ENCODE results near the gene OLIG1. TPM values are rescaled to one million over a fixed set of nuclear protein-coding genes. Genes with fewer than 3 reads are reported as not detected.

The OLIG1 gene
- total RNA-seq, 2 experiments from 2014 or later = not detected

GRCh38 chr21:33053951-33054350 is 16.0 kb upstream of the OLIG1 start:
- no peak for DNase-seq (ENCODE audit: low spot score)

GRCh38 chr21:33055991-33056390 is 13.9 kb upstream of the OLIG1 start:
- H3K79me2 ChIP-seq (ENCODE audit: insufficient read depth, low read depth, low read length) = no peaks in the 10 kb centered on the region
- DNase-seq (ENCODE audit: low spot score) = no peak
- TF ChIP-seq EZH2phosphoT487 (IDR thresholded peaks at IDR 0.05; ENCODE audit: borderline replicate concordance, low read depth, low read length) (no peak), CTCF (conservative IDR thresholded peaks at IDR 0.05; ENCODE audit: low read length) (no peak)
- no peaks in the 10 kb centered on the region for H3K36me3 ChIP-seq (ENCODE audit: insufficient read depth, low read length)
- CTCF ChIA-PET (ENCODE audit: unreplicated experiment) = no interaction called here
- BruUV-seq (replicated peaks) = no TSS peak
- H3K4me1 ChIP-seq (ENCODE audit: insufficient read depth, low read length, poor library complexity, severe bottlenecking) = no peaks in the 10 kb centered on the region
- no peak overlapping the region for H3K4me3 ChIP-seq (ENCODE audit: low read depth, low read length, poor library complexity, severe bottlenecking)
- H3K27ac ChIP-seq (ENCODE audit: low read depth, low read length, poor library complexity, severe bottlenecking) = no peak overlapping the region
- intact Hi-C loops (cut with micrococcal nuclease; ENCODE audit: unreplicated experiment) = no loop called here
- POLR2A ChIA-PET = no interaction called here
- H3K9me2 ChIP-seq (ENCODE audit: insufficient read depth, low read length) = no peaks in the 10 kb centered on the region
- H4K20me1 ChIP-seq (ENCODE audit: insufficient read depth, low read length) = no peaks in the 10 kb centered on the region
- H3K9me3 ChIP-seq (ENCODE audit: low read length) = no peaks in the 10 kb centered on the region
- H2AFZ ChIP-seq (ENCODE audit: low read length) = no peak overlapping the region
- no peak overlapping the region for H3K4me2 ChIP-seq (ENCODE audit: low read length)

More at GRCh38 chr21:33053951-33054350, 16.0 kb upstream of the OLIG1 start:
- Histone ChIP-seq H4K20me1 (ENCODE audit: insufficient read depth, low read length) (no peaks in the 10 kb centered on the region), H3K9me2 (ENCODE audit: insufficient read depth, low read length) (no peaks in the 10 kb centered on the region), H3K4me2 (ENCODE audit: low read length) (no peak overlapping the region), H3K36me3 (ENCODE audit: insufficient read depth, low read length) (no peaks in the 10 kb centered on the region), H3K4me3 (ENCODE audit: low read depth, low read length, poor library complexity, severe bottlenecking) (no peak overlapping the region), H2AFZ (ENCODE audit: low read length) (no peak overlapping the region), H3K4me1 (ENCODE audit: insufficient read depth, low read length, poor library complexity, severe bottlenecking) (no peaks in the 10 kb centered on the region), H3K79me2 (ENCODE audit: insufficient read depth, low read depth, low read length) (no peaks in the 10 kb centered on the region), H3K27ac (ENCODE audit: low read depth, low read length, poor library complexity, severe bottlenecking) (no peak overlapping the region), H3K9me3 (ENCODE audit: low read length) (no peaks in the 10 kb centered on the region)
- ChIA-PET CTCF (ENCODE audit: unreplicated experiment) (no interaction called here), POLR2A (interaction anchor here (0.5 to 0.8 kb wide), 3 partner anchors 9 to 158 kb away, joined by 3 read pairs; no protein-coding TSS in a partner anchor)
- no peak for TF ChIP-seq CTCF (conservative IDR thresholded peaks at IDR 0.05; ENCODE audit: low read length)
- BruUV-seq (replicated peaks) = no TSS peak
- intact Hi-C loops (cut with micrococcal nuclease; ENCODE audit: unreplicated experiment) = no loop called here

- intact Hi-C loops (cut with micrococcal nuclease; ENCODE audit: unreplicated experiment) = no loop called here
- no peaks in the 10 kb centered on the region for H4K20me1 ChIP-seq (ENCODE audit: insufficient read depth, low read length)
- DNase-seq (ENCODE audit: low spot score) = no peak
- H3K4me2 ChIP-seq (ENCODE audit: low read length) = no peak overlapping the region
- POLR2A ChIA-PET = no interaction called here
- no peak overlapping the region for H2AFZ ChIP-seq (ENCODE audit: low read length)
- H3K4me1 ChIP-seq (ENCODE audit: insufficient read depth, low read length, poor library complexity, severe bottlenecking) = no peaks in the 10 kb centered on the region
- BruUV-seq (replicated peaks) = no TSS peak
- H3K9me2 ChIP-seq (ENCODE audit: insufficient read depth, low read length) = no peaks in the 10 kb centered on the region
- CTCF ChIA-PET (ENCODE audit: unreplicated experiment) = no interaction called here
- TF ChIP-seq CTCF (conservative IDR thresholded peaks at IDR 0.05; ENCODE audit: low read length) (no peak), EZH2phosphoT487 (IDR thresholded peaks at IDR 0.05; ENCODE audit: borderline replicate concordance, low read depth, low read length) (no peak)
- H3K27ac ChIP-seq (ENCODE audit: low read depth, low read length, poor library complexity, severe bottlenecking) = no peak overlapping the region
- no peak overlapping the region for H3K4me3 ChIP-seq (ENCODE audit: low read depth, low read length, poor library complexity, severe bottlenecking)
- H3K79me2 ChIP-seq (ENCODE audit: insufficient read depth, low read depth, low read length) = no peaks in the 10 kb centered on the region
- H3K36me3 ChIP-seq (ENCODE audit: insufficient read depth, low read length) = no peaks in the 10 kb centered on the region
- H3K9me3 ChIP-seq (ENCODE audit: low read length) = no peaks in the 10 kb centered on the region
Measured at GRCh38 chr21:33057385-33057940, 12.5 kb upstream of the OLIG1 start.

All from OCI-LY7 (cell line).